Measurements from ENCODE around the gene EML6.

DNA sequence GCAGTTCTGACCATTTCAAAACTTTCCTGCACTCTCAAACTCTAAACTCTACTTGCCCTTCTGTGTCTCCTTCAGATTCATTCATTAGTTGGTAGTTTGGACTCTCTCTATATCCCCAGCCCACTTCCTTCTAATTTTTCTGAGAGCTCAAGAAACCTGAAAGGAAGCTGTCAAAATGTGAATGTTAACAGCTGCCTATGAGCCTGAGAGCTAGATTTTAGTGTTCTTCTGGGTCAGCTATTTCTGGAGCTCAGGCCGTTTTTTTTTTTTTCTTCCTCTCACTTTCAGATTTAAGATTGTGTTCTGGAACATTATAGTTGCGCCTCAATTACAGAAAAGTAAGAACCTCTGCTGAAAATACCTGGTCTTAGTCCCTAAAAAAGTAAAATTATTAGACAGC lies 253.7 kb downstream of the EML6 start:
- TF ChIP-seq, protein P1, sequence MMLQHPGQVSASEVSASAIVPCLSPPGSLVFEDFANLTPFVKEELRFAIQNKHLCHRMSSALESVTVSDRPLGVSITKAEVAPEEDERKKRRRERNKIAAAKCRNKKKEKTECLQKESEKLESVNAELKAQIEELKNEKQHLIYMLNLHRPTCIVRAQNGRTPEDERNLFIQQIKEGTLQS (IDR thresholded peaks at IDR 0.05; ENCODE audit: borderline replicate concordance, extremely low read depth, low read depth, low read length) = no peak
- TF ChIP-seq POLR2AphosphoS5 (IDR thresholded peaks at IDR 0.05; ENCODE audit: low read length) = no peak
- TF ChIP-seq, protein P2, sequence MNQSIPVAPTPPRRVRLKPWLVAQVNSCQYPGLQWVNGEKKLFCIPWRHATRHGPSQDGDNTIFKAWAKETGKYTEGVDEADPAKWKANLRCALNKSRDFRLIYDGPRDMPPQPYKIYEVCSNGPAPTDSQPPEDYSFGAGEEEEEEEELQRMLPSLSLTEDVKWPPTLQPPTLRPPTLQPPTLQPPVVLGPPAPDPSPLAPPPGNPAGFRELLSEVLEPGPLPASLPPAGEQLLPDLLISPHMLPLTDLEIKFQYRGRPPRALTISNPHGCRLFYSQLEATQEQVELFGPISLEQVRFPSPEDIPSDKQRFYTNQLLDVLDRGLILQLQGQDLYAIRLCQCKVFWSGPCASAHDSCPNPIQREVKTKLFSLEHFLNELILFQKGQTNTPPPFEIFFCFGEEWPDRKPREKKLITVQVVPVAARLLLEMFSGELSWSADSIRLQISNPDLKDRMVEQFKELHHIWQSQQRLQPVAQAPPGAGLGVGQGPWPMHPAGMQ (IDR thresholded peaks at IDR 0.05; ENCODE audit: borderline replicate concordance) = no peak
- TF ChIP-seq, protein P3, sequence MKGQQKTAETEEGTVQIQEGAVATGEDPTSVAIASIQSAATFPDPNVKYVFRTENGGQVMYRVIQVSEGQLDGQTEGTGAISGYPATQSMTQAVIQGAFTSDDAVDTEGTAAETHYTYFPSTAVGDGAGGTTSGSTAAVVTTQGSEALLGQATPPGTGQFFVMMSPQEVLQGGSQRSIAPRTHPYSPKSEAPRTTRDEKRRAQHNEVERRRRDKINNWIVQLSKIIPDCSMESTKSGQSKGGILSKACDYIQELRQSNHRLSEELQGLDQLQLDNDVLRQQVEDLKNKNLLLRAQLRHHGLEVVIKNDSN (IDR thresholded peaks at IDR 0.05; ENCODE audit: borderline replicate concordance, extremely low read length, insufficient read depth, low read depth, low read length) = no peak
- TF ChIP-seq, protein P4, sequence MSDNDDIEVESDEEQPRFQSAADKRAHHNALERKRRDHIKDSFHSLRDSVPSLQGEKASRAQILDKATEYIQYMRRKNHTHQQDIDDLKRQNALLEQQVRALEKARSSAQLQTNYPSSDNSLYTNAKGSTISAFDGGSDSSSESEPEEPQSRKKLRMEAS (IDR thresholded peaks at IDR 0.05; ENCODE audit: low read depth, low read length) = no peak
- TF ChIP-seq GABPA (IDR thresholded peaks at IDR 0.05; ENCODE audit: low read depth) = no peak

All from GM12878 (cell line).